Pancreas (tissue), 10 donors: ENCODE measurements around the gene TRPM5. TPM values are rescaled to one million over a fixed set of nuclear protein-coding genes. Genes with fewer than 3 reads are reported as not detected.

Experiments used
- ATAC-seq, 4 donors: fragments of 200-7000 bp; cut with Tn5 transposase; one replicate each; pipeline versions ENCODE4 v1.8.0 to v1.9.1; 2020; ENCODE audit warnings: mild to moderate bottlenecking in 4 of 4, moderate library complexity in 4 of 4
- DNase-seq, 6 donors: peaks; one replicate each; pipeline ENCODE4 v3.0.0-alpha.2; 2020
- FAIRE-seq: peaks from 2 replicates; lab custom pipeline; 2012; peaks lifted over from hg19 to GRCh38; lab: Jason Lieb, UNC
- H3K27ac ChIP-seq, 4 donors: fragments of 200-600 bp; sonication (generic); 1 replicate in 3 of 4; 2 replicates in 1 of 4; pipeline versions ENCODE4 v1.5.0 to v1.8.0; 2020
- H3K27me3 ChIP-seq, 4 donors: fragments of 200-600 bp; one replicate each; pipeline ENCODE4 v1.8.0; 2021
- H3K36me3 ChIP-seq, 3 donors: fragments of 200-600 bp; sonication (generic) in 1 of 3; one replicate each; pipeline versions ENCODE4 v1.5.0 to v1.8.0; 2020 to 2021
- H3K4me1 ChIP-seq, 3 donors: fragments of 200-600 bp; one replicate each; pipeline ENCODE4 v1.8.0; 2021
- H3K4me3 ChIP-seq, 4 donors: fragments of 200-600 bp; sonication (generic) in 2 of 4; one replicate each; pipeline versions ENCODE4 v1.5.0 to v1.8.0; 2020 to 2021
- H3K9me3 ChIP-seq, 4 donors: fragments of 200-600 bp; one replicate each; pipeline ENCODE4 v1.8.0; 2021
- WGBS, 2 donors: extraction: QIAGEN DNeasy Blood & Tissue Kit; methylation state at CpG; one replicate each; pipeline ENCODE4 v1.1.7; 2013; 5-methylcytosine and 5-hydroxymethylcytosine counted together
- intact Hi-C, 3 donors: fragments of 100-400 bp; cut with DNase I; formaldehyde crosslinking; loops; one replicate each; pipeline versions ENCODE4 v1.11.1 to v1.14.2; 2022
- polyA plus RNA-seq, 2 donors: library from polyadenylated mRNA; stranded (reverse); fragments of 200-250 nt; gene quantifications; one replicate each; pipeline ENCODE4 v1.2.3, GENCODE V29; 2013
- total RNA-seq, 6 donors: library from RNA; stranded (reverse); fragmentation: NEBNext Ultra II Directional in 4 of 6; extraction: Animal tissue kit (Norgen Biotek cat#: 25700) in 4 of 6; gene quantifications; one replicate each; pipeline versions ENCODE4 v1.2.1 to v1.2.4, GENCODE V29; 2021 to 2023
- TF ChIP-seq, protein P1 (sequence below), 4 donors: fragments of 200-600 bp; sonication (generic) in 3 of 4; IDR thresholded peaks; one replicate each; pipeline versions ENCODE4 v1.5.0 to v1.8.0; 2021; ENCODE audit warnings: antibody characterized with exemption in 4 of 4
- donor health status: healthy with polysubstance abuse.
- donor health status: DM: no; HTN: no; CAD: no; lungs with moderate emphysema.
- donor health status: DM: no; HTN: no; CAD: no.
- donor health status: control.
- donor health status: control.
- donor health status: Bipolar disorder and iron deficiency.
- donor health status: DM: yes; HTN: yes; CAD: no.
- donor health status: DM: no; HTN: no; CAD: no.
- donor health status: DM: no; HTN: no; CAD: no.
- donor health status: DM: yes; HTN: yes; CAD: no.

The TRPM5 gene
- total and polyA plus RNA-seq, 8 donors, result 0.51 to 4.8 (median 1.2) TPM

DNA sequence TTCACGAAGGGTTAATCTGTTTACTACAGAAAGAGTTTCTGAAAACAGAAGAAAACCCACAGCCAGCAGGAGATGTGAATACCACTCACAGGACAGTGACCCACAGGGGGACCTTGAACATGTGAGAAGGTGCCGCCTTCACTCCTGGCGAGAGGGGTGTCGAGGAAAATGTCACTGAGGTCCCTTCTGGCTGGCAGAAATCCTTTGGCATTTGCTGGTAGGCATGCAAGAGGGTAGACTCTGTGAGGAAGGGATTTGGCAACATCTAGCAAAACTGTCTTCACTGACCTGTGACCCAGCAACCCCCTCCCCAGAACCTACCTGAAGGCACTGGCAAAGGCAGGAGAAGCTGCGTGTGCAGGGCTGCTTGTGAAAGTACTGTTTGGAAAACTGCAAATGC, 9.1 kb upstream of the TRPM5 start:
- 95 to 97% methylated on average over 5 of the region's 5 CpGs for WGBS, 2 donors
- no peak for FAIRE-seq
- no peaks in the 10 kb centered on the region for H3K4me1 ChIP-seq
- peak in 1 of 6 donors; percentile 6 for DNase-seq
- intact Hi-C loops, result no loop called here
- no peaks in the 10 kb centered on the region for H3K27me3 ChIP-seq
- ATAC-seq, result no peak
- H3K36me3 ChIP-seq, result no peaks in the 10 kb centered on the region
- no peak overlapping the region for H3K27ac ChIP-seq
- no peak overlapping the region for H3K4me3 ChIP-seq
- TF ChIP-seq, protein P1, sequence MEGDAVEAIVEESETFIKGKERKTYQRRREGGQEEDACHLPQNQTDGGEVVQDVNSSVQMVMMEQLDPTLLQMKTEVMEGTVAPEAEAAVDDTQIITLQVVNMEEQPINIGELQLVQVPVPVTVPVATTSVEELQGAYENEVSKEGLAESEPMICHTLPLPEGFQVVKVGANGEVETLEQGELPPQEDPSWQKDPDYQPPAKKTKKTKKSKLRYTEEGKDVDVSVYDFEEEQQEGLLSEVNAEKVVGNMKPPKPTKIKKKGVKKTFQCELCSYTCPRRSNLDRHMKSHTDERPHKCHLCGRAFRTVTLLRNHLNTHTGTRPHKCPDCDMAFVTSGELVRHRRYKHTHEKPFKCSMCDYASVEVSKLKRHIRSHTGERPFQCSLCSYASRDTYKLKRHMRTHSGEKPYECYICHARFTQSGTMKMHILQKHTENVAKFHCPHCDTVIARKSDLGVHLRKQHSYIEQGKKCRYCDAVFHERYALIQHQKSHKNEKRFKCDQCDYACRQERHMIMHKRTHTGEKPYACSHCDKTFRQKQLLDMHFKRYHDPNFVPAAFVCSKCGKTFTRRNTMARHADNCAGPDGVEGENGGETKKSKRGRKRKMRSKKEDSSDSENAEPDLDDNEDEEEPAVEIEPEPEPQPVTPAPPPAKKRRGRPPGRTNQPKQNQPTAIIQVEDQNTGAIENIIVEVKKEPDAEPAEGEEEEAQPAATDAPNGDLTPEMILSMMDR (IDR thresholded peaks at IDR 0.05), result no peak
- no peaks in the 10 kb centered on the region for H3K9me3 ChIP-seq

DNA sequence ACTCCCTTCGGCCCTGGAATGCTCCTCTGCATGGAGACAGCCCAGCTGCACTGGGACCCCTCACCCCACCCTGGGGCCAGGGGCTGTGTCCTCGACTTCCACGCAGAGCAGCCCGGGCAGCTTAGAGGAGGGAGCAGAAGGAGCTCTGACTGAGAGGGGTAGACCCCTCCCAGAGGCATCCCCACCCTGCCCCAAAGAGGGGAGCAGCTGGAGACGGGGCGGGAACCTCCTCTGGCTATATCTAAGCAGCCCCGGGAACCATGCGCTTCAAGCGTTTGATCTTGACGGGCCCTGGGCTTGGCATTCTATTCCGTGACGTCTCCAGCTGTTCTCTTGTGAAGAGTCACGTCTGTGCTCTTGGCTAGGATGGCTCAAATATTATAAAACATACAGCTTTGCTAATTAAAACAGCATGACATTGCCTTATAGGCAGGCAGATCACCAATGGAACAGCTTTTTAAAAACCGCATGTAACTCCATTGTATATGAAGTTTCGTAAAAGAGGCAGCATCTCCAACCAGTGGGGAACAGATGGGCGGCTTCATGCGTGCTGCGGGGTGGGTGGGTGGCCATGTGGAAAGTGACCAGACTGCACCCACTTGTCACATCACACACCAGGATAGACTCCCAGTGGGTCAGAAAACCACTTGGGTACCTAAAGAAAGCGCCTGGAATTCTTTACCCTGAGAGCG, 8.2 kb upstream of the TRPM5 start:
- Histone ChIP-seq H3K9me3 (no peaks in the 10 kb centered on the region), H3K4me3 (no peak overlapping the region), H3K27me3 (no peaks in the 10 kb centered on the region), H3K4me1 (peaks cover 3 to 7% (median 6%) of the 10 kb centered on the region in 3 donors), H3K27ac (no peak overlapping the region), H3K36me3 (no peaks in the 10 kb centered on the region)
- FAIRE-seq, result no peak
- intact Hi-C loops, result no loop called here
- peak; percentile 24 to 84 (median 44) for ATAC-seq
- WGBS, 2 donors, result 64% methylated on average over 20 of the region's 20 CpGs
- TF ChIP-seq, protein P1 (IDR thresholded peaks at IDR 0.05), result no peak
- peak in 2 of 6 donors; percentile 56 to 63 for DNase-seq

DNA sequence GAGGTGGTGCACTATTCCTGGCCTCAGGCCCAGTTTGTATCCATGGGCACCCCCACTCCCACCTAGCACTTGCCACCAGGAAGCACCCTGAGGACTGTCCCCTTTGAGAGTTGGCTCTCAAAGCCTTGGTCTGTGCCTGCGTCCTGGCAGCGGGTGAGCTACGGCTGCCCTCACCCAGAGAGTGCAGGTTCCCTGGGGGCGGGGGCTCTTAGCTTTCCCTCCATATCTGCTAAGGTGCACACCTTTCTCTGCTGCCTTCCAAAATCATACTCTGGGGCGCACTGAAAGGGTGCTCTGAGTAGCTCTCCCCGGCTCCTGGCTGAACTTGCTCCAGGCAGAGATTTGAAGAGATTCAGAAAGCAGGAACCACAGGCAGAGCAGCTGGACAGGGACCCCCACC, 7.6 kb upstream of the TRPM5 start:
- ATAC-seq (peak in 1 of 4 donors; percentile 4), FAIRE-seq (no peak), DNase-seq (peak in 2 of 6 donors; percentile 36 to 45)
- TF ChIP-seq, protein P1 (IDR thresholded peaks at IDR 0.05), result no peak
- no peaks in the 10 kb centered on the region for H3K36me3 ChIP-seq
- H3K4me3 ChIP-seq, result no peak overlapping the region
- intact Hi-C loops, result no loop called here
- H3K27me3 ChIP-seq, result no peaks in the 10 kb centered on the region
- peaks cover 8 to 11% (median 9%) of the 10 kb centered on the region in 3 donors for H3K4me1 ChIP-seq
- 77 to 78% methylated on average over 6 of the region's 6 CpGs for WGBS, 2 donors
- no peak overlapping the region for H3K27ac ChIP-seq
- no peaks in the 10 kb centered on the region for H3K9me3 ChIP-seq

DNA sequence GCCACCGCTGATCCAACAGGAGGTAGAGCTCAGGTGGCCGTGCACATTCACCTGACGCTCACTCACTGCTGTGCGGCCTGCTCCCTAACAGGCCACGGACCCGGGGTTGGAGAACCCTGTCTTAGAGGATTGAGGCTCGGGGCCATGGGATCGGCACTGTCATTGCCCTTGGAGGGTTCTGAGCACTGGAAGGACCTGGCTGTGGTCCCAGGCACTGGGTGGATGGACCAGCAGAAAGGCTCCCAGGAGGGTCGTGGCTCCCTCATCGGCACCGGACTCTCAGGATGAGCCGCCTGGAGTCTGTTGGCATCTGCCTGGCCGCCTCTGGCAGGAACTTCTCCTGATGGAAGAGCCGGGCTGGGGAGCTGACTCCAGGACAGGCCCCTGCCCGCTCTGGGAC, 7.0 kb upstream of the TRPM5 start:
- 94 to 98% methylated on average over 15 of the region's 15 CpGs for WGBS, 2 donors
- H3K27me3 ChIP-seq, result no peaks in the 10 kb centered on the region
- intact Hi-C loops, result no loop called here

More for the DNA sequence above, 7.0 kb upstream of the TRPM5 start:
- peaks cover 11 to 15% (median 12%) of the 10 kb centered on the region in 3 donors for H3K4me1 ChIP-seq
- peak in 2 of 6 donors; percentile 51 to 58 for DNase-seq
- no peak for ATAC-seq
- no peaks in the 10 kb centered on the region for H3K36me3 ChIP-seq
- FAIRE-seq, result no peak
- H3K27ac ChIP-seq, result no peak overlapping the region
- no peaks in the 10 kb centered on the region for H3K9me3 ChIP-seq
- H3K4me3 ChIP-seq, result no peak overlapping the region
- TF ChIP-seq, protein P1 (IDR thresholded peaks at IDR 0.05), result no peak
